Endodermal cell (in vitro differentiated cells): ENCODE data around the gene MOCOS. TPM values are rescaled to one million over a fixed set of nuclear protein-coding genes. Genes with fewer than 3 reads are reported as not detected.
"Not testable (repeated sequence)": the region's sequence is repeated elsewhere in the genome, so short reads cannot be mapped to it uniquely, and the experiment has no call there.

Experiments used
- DNase-seq: peaks from one replicate; pipeline ENCODE4 v3.0.0-alpha.2; 2017
- H3K27ac ChIP-seq: 2 replicates; pipeline ENCODE4 v1.5.1; 2013; ENCODE audit warnings: mild to moderate bottlenecking, low read depth, low read length, moderate library complexity
- H3K27me3 ChIP-seq: 2 replicates; pipeline ENCODE4 v1.6.1; 2013; ENCODE audit warnings: mild to moderate bottlenecking, low read length, moderate library complexity; ENCODE audit not compliant: insufficient read depth, control insufficient read depth, poor library complexity, severe bottlenecking
- H3K36me3 ChIP-seq: 2 replicates; pipeline ENCODE4 v1.7.0; 2013; ENCODE audit warnings: mild to moderate bottlenecking, low read length, moderate library complexity; ENCODE audit not compliant: control insufficient read depth, insufficient read depth
- H3K4me1 ChIP-seq: one replicate; pipeline ENCODE4 v1.7.0; 2013; ENCODE audit warnings: low read length; ENCODE audit not compliant: control insufficient read depth, insufficient read depth
- H3K4me3 ChIP-seq: 2 replicates; pipeline ENCODE4 v1.5.1; 2013; ENCODE audit warnings: mild to moderate bottlenecking, low read length, moderate library complexity
- H3K9ac ChIP-seq: 2 replicates; pipeline ENCODE4 v1.6.1; 2013; ENCODE audit warnings: mild to moderate bottlenecking, low read length, moderate library complexity; ENCODE audit not compliant: poor library complexity, severe bottlenecking; ENCODE audit errors: extremely low read depth
- H3K9me3 ChIP-seq: 2 replicates; pipeline ENCODE4 v1.6.1; 2013; ENCODE audit warnings: mild to moderate bottlenecking, low read length, moderate library complexity; ENCODE audit not compliant: control insufficient read depth
- H3K27ac Mint-ChIP-seq: 2 replicates; pipeline ENCODE4 v1.8.0; 2020; ENCODE audit warnings: mixed read lengths
- H3K27me3 Mint-ChIP-seq: 2 replicates; pipeline ENCODE4 v1.8.0; 2021; ENCODE audit warnings: mild to moderate bottlenecking, mixed read lengths; ENCODE audit not compliant: insufficient read depth
- H3K36me3 Mint-ChIP-seq: 2 replicates; pipeline ENCODE4 v1.8.0; 2020; ENCODE audit warnings: low read depth, mixed read lengths
- H3K4me1 Mint-ChIP-seq: 2 replicates; pipeline ENCODE4 v1.8.0; 2020; ENCODE audit warnings: mixed read lengths
- H3K4me3 Mint-ChIP-seq: 2 replicates; pipeline ENCODE4 v1.8.0; 2020; ENCODE audit warnings: mild to moderate bottlenecking, moderate library complexity, mixed read lengths
- H3K9me3 Mint-ChIP-seq: 2 replicates; pipeline ENCODE4 v1.8.0; 2020; ENCODE audit warnings: mild to moderate bottlenecking, mixed read lengths
- CTCF ChIP-seq: fragments of 200-600 bp; sonication (generic); conservative IDR thresholded peaks from 2 replicates; pipeline ENCODE4 v1.5.0; 2021; ENCODE audit warnings: antibody characterized with exemption, mild to moderate bottlenecking
- WGBS, 2 experiments: methylation state at CpG; one replicate each; pipeline versions ENCODE4 v1.1.5 to v1.1.7; 2013; ENCODE audit warnings: missing lambda C conversion rate in 2 of 2, mixed read lengths in 1 of 2; ENCODE audit not compliant: insufficient coverage in 1 of 2, insufficient read length in 1 of 2; 5-methylcytosine and 5-hydroxymethylcytosine counted together
- total RNA-seq, 2 donors: library from RNA; stranded (reverse); fragmentation: NEBNext Ultra II Directional in 1 of 2; extraction: Animal tissue kit (Norgen Biotek cat#: 25700) in 1 of 2; gene quantifications; 2 replicates in 1 of 2; 3 replicates in 1 of 2; pipeline ENCODE4 v1.2.1, GENCODE V29; 2021

The MOCOS gene
- total RNA-seq, 2 donors from 2014 or later, result 0.51 to 1.4 TPM

GRCh38 chr18:36217348-36217747 is 30.1 kb downstream of the MOCOS start:
- no peak overlapping the region for H3K4me3 Mint-ChIP-seq
- TF ChIP-seq CTCF, result no peak
- H3K27ac Mint-ChIP-seq, result no peak overlapping the region
- no peak for DNase-seq
- Histone ChIP-seq H3K9me3 (no peaks in the 10 kb centered on the region), H3K9ac (no peak overlapping the region), H3K27me3 (no peaks in the 10 kb centered on the region), H3K27ac (no peak overlapping the region), H3K4me1 (no peaks in the 10 kb centered on the region), H3K36me3 (no peaks in the 10 kb centered on the region), H3K4me3 (no peak overlapping the region)
- no peaks in the 10 kb centered on the region for H3K36me3 Mint-ChIP-seq
- WGBS, 2 experiments, result 82 to 83% methylated on average over 1 to 3 of the region's 3 CpGs
- H3K4me1 Mint-ChIP-seq, result no peaks in the 10 kb centered on the region
- no peaks in the 10 kb centered on the region for H3K9me3 Mint-ChIP-seq
- no peaks in the 10 kb centered on the region for H3K27me3 Mint-ChIP-seq

- 86% methylated on average over 1 of the region's 1 CpG; no CpG with 5 or more reads in 1 of the 2 experiments for WGBS, 2 experiments
- Mint-ChIP-seq H3K4me3 (no peak overlapping the region), H3K27me3 (no peaks in the 10 kb centered on the region), H3K4me1 (no peaks in the 10 kb centered on the region), H3K27ac (no peak overlapping the region), H3K9me3 (peaks cover 44% of the 10 kb centered on the region), H3K36me3 (peaks cover 10% of the 10 kb centered on the region)
- TF ChIP-seq CTCF, result no peak
- Histone ChIP-seq H3K27ac (no peak overlapping the region), H3K4me1 (no peaks in the 10 kb centered on the region), H3K4me3 (no peak overlapping the region), H3K36me3 (no peaks in the 10 kb centered on the region), H3K9ac (no peak overlapping the region), H3K9me3 (peaks cover 24% of the 10 kb centered on the region), H3K27me3 (no peaks in the 10 kb centered on the region)
- DNase-seq, result no peak
Observed at GRCh38 chr18:36229188-36229587, 41.9 kb downstream of the MOCOS start.

- not testable (repeated sequence) for H3K27ac ChIP-seq, H3K9me3 ChIP-seq, H3K9ac ChIP-seq, H3K36me3 ChIP-seq, H3K27ac Mint-ChIP-seq, H3K4me3 Mint-ChIP-seq, H3K27me3 ChIP-seq, H3K4me1 Mint-ChIP-seq, DNase-seq, H3K4me1 ChIP-seq, H3K36me3 Mint-ChIP-seq, H3K27me3 Mint-ChIP-seq, H3K4me3 ChIP-seq
- WGBS, 2 experiments, result 57% methylated on average over 1 of the region's 15 CpGs; no CpG with 5 or more reads in 1 of the 2 experiments
- peaks cover 21% of the 10 kb centered on the region for H3K9me3 Mint-ChIP-seq
Observed at GRCh38 chr18:36240510-36240909, 53.2 kb downstream of the MOCOS start.

- no peak overlapping the region for H3K9ac ChIP-seq
- H3K27ac Mint-ChIP-seq, result no peak overlapping the region
- no peaks in the 10 kb centered on the region for H3K4me1 ChIP-seq
- WGBS, 2 experiments, result 95 to 96% methylated on average over 6 of the region's 6 CpGs
- no peak overlapping the region for H3K4me3 ChIP-seq
- H3K4me1 Mint-ChIP-seq, result peaks cover 4% of the 10 kb centered on the region
- TF ChIP-seq CTCF, result no peak
- no peaks in the 10 kb centered on the region for H3K27me3 Mint-ChIP-seq
- peaks cover 9% of the 10 kb centered on the region for H3K9me3 ChIP-seq
- no peak overlapping the region for H3K4me3 Mint-ChIP-seq
- no peaks in the 10 kb centered on the region for H3K27me3 ChIP-seq
- no peaks in the 10 kb centered on the region for H3K36me3 Mint-ChIP-seq
- no peak overlapping the region for H3K27ac ChIP-seq
- no peak for DNase-seq
- peaks cover 21% of the 10 kb centered on the region for H3K9me3 Mint-ChIP-seq
- no peaks in the 10 kb centered on the region for H3K36me3 ChIP-seq
Observed at GRCh38 chr18:36241831-36242230, 54.5 kb downstream of the MOCOS start.
